Peyer's patch (tissue), 4 donors: Measurements from ENCODE around the gene ACOT7. TPM values are rescaled to one million over a fixed set of nuclear protein-coding genes. Genes with fewer than 3 reads are reported as not detected.

Experiments used
- DNase-seq, 3 donors: peaks; one replicate each; pipeline ENCODE4 v3.0.0-alpha.2; 2017 to 2019
- H3K27ac ChIP-seq, 4 donors: fragments of 200-600 bp; sonication (generic); one replicate each; pipeline ENCODE4 v1.5.1; 2016 to 2019
- H3K27me3 ChIP-seq, 2 donors: fragments of 200-600 bp; sonication (generic); one replicate each; pipeline ENCODE4 v1.5.1; 2019
- H3K36me3 ChIP-seq, 3 donors: fragments of 200-600 bp; sonication (generic); one replicate each; pipeline ENCODE4 v1.5.1; 2016 to 2019
- H3K4me1 ChIP-seq, 4 donors: fragments of 200-600 bp; sonication (generic); one replicate each; pipeline ENCODE4 v1.5.1; 2016 to 2019
- H3K4me3 ChIP-seq, 4 donors: fragments of 200-600 bp; sonication (generic); 1 replicate in 3 of 4; 2 replicates in 1 of 4; pipeline ENCODE4 v1.5.1; 2016 to 2019; ENCODE audit warnings: mild to moderate bottlenecking in 1 of 4
- H3K9me3 ChIP-seq, 4 donors: fragments of 200-600 bp; sonication (generic); one replicate each; pipeline ENCODE4 v1.5.1; 2016 to 2019; ENCODE audit warnings: mild to moderate bottlenecking in 1 of 4
- CTCF ChIP-seq, 6 experiments: fragments of 450-650 bp in 4 of 6; fragments of 200-600 bp in 2 of 6; sonication (generic) in 1 of 6; IDR thresholded peaks; one replicate each; pipeline ENCODE4 v1.5.1; 2017 to 2019; ENCODE audit warnings: antibody characterized with exemption in 6 of 6, mild to moderate bottlenecking in 3 of 6, moderate library complexity in 1 of 6
- POLR2A ChIP-seq, 2 donors: fragments of 450-650 bp; IDR thresholded peaks; one replicate each; pipeline ENCODE4 v1.5.1; 2017; ENCODE audit warnings: antibody characterized with exemption in 2 of 2, mild to moderate bottlenecking in 2 of 2, moderate library complexity in 2 of 2
- total RNA-seq, 4 donors: library from RNA; depleted of rRNA; stranded (reverse); fragments of >200 nt; gene quantifications; one replicate each; pipeline ENCODE4 v1.1.0, GENCODE V29; 2016

The ACOT7 gene
- total RNA-seq, 4 donors from 2014 or later = 38.4 to 93.2 (median 67.1) TPM

- no peak for TF ChIP-seq CTCF (IDR thresholded peaks at IDR 0.05)
- H3K4me1 ChIP-seq = peaks cover 0 to 42% (median 3%) of the 10 kb centered on the region in 4 donors
- no peaks in the 10 kb centered on the region for H3K27me3 ChIP-seq
- no peaks in the 10 kb centered on the region for H3K36me3 ChIP-seq
- no peak for DNase-seq
- H3K4me3 ChIP-seq = no peak overlapping the region
- peak overlapping the region in 1 of 4 donors; percentile 77 for H3K27ac ChIP-seq
- H3K9me3 ChIP-seq = no peaks in the 10 kb centered on the region
Measured at GRCh38 chr1:6268415-6268814, 125.2 kb downstream of the ACOT7 start.

GRCh38 chr1:6267686-6268322 is 125.8 kb downstream of the ACOT7 start:
- TF ChIP-seq POLR2A (IDR thresholded peaks at IDR 0.05) (no peak), CTCF (IDR thresholded peaks at IDR 0.05) (no peak)
- Histone ChIP-seq H3K36me3 (no peaks in the 10 kb centered on the region), H3K27me3 (no peaks in the 10 kb centered on the region), H3K9me3 (no peaks in the 10 kb centered on the region), H3K4me3 (no peak overlapping the region), H3K4me1 (peaks cover 0 to 36% (median 3%) of the 10 kb centered on the region in 4 donors), H3K27ac (no peak overlapping the region)
- DNase-seq = no peak

- Histone ChIP-seq H3K27ac (no peak overlapping the region), H3K4me1 (peaks cover 0 to 27% (median 3%) of the 10 kb centered on the region in 4 donors), H3K36me3 (no peaks in the 10 kb centered on the region), H3K4me3 (no peak overlapping the region), H3K27me3 (no peaks in the 10 kb centered on the region), H3K9me3 (no peaks in the 10 kb centered on the region)
- no peak for DNase-seq
- TF ChIP-seq POLR2A (IDR thresholded peaks at IDR 0.05) (no peak), CTCF (IDR thresholded peaks at IDR 0.05) (no peak)
Measured at GRCh38 chr1:6266641-6267040, 126.9 kb downstream of the ACOT7 start.

GRCh38 chr1:6265151-6265550 is 128.4 kb downstream of the ACOT7 start:
- Histone ChIP-seq H3K4me1 (peaks cover 0 to 17% (median 8%) of the 10 kb centered on the region in 4 donors), H3K27me3 (no peaks in the 10 kb centered on the region), H3K36me3 (no peaks in the 10 kb centered on the region), H3K9me3 (no peaks in the 10 kb centered on the region), H3K27ac (no peak overlapping the region), H3K4me3 (no peak overlapping the region)
- no peak for DNase-seq
- no peak for TF ChIP-seq POLR2A (IDR thresholded peaks at IDR 0.05)
- TF ChIP-seq CTCF (IDR thresholded peaks at IDR 0.05) = no peak

GRCh38 chr1:6263716-6264115 is 129.9 kb downstream of the ACOT7 start:
- H3K4me3 ChIP-seq = no peak overlapping the region
- no peak for TF ChIP-seq POLR2A (IDR thresholded peaks at IDR 0.05)
- no peak for TF ChIP-seq CTCF (IDR thresholded peaks at IDR 0.05)
- no peaks in the 10 kb centered on the region for H3K36me3 ChIP-seq
- H3K4me1 ChIP-seq = peaks cover 2 to 20% (median 11%) of the 10 kb centered on the region in 4 donors
- DNase-seq = no peak
- no peaks in the 10 kb centered on the region for H3K9me3 ChIP-seq
- H3K27me3 ChIP-seq = no peaks in the 10 kb centered on the region
- H3K27ac ChIP-seq = no peak overlapping the region
